H1 (cell line): Measurements from ENCODE around the gene PRSS8. TPM values are rescaled to one million over a fixed set of nuclear protein-coding genes. Genes with fewer than 3 reads are reported as not detected.

ENCODE experiments used
- CTCF ChIA-PET: fragments of 300-600 bp; sonication (Branson Sonifier 250); formaldehyde crosslinking; loops from one replicate; lab custom pipeline; 2021; ENCODE audit not compliant: partially characterized antibody; lab: Charles Lee
- POLR2A ChIA-PET: fragments of 300-600 bp; sonication (Branson Sonifier 250); formaldehyde crosslinking; loops from one replicate; lab custom pipeline; 2021; ENCODE audit warnings: inconsistent platforms; ENCODE audit not compliant: partially characterized antibody; lab: Charles Lee
- DNase-seq, 2 experiments: peaks; one replicate each; pipeline versions ENCODE4 v3.0.0 to v3.0.0-alpha.2; 2010 to 2022; ENCODE audit warnings: low spot score in 2 of 2, low read depth in 1 of 2, mixed read lengths in 1 of 2
- FAIRE-seq: peaks from 2 replicates; lab custom pipeline; 2011; peaks lifted over from hg19 to GRCh38; lab: Jason Lieb, UNC
- H2AFZ ChIP-seq: 2 replicates; pipeline ENCODE4 v1.8.1; 2012; ENCODE audit warnings: low read length, inconsistent platforms
- H2AK5ac ChIP-seq: 2 replicates; pipeline ENCODE4 v1.6.1; 2013; ENCODE audit warnings: low read depth, low read length
- H2BK120ac ChIP-seq: replicated peaks from 2 replicates; pipeline ENCODE3; 2013; ENCODE audit warnings: low read depth, low read length, inconsistent platforms
- H2BK12ac ChIP-seq: 2 replicates; pipeline ENCODE4 v1.6.1; 2013; ENCODE audit warnings: low read depth, low read length
- H2BK15ac ChIP-seq: 2 replicates; pipeline ENCODE4 v1.6.1; 2013; ENCODE audit warnings: low read length
- H2BK20ac ChIP-seq: 2 replicates; pipeline ENCODE4 v1.6.1; 2013; ENCODE audit warnings: low read length
- H2BK5ac ChIP-seq: 2 replicates; pipeline ENCODE4 v1.6.1; 2013; ENCODE audit warnings: low read depth, low read length
- H3K14ac ChIP-seq: 2 replicates; pipeline ENCODE4 v1.6.1; 2013; ENCODE audit warnings: inconsistent platforms; ENCODE audit not compliant: insufficient read length
- H3K18ac ChIP-seq: 2 replicates; pipeline ENCODE4 v1.6.1; 2013; ENCODE audit warnings: low read length; ENCODE audit errors: extremely low read depth
- H3K23ac ChIP-seq: 2 replicates; pipeline ENCODE4 v1.6.1; 2013; ENCODE audit warnings: inconsistent platforms; ENCODE audit not compliant: insufficient read length
- H3K23me2 ChIP-seq: 2 replicates; pipeline ENCODE4 v1.6.1; 2013; ENCODE audit warnings: low read depth, low read length
- H3K27ac ChIP-seq: 2 replicates; pipeline ENCODE4 v1.6.1; 2011; ENCODE audit warnings: low read depth, low read length, inconsistent platforms
- H3K27me3 ChIP-seq, 4 experiments: replicated peaks in 1 of 4; 1 replicate in 1 of 4; 2 replicates in 3 of 4; pipeline versions ENCODE4 v1.6.1 to v1.8.1; 2011 to 2013; ENCODE audit warnings: low read length in 3 of 4, mild to moderate bottlenecking in 3 of 4, inconsistent platforms in 2 of 4, mixed read lengths in 2 of 4, moderate library complexity in 1 of 4; ENCODE audit not compliant: control insufficient read depth in 3 of 4, insufficient read depth in 3 of 4; ENCODE audit errors: extremely low read depth in 1 of 4
- H3K36me3 ChIP-seq, 4 experiments: 2 replicates each; pipeline versions ENCODE4 v1.6.1 to v1.8.1; 2011 to 2013; ENCODE audit warnings: mild to moderate bottlenecking in 4 of 4, low read length in 3 of 4, moderate library complexity in 2 of 4, control low read depth in 1 of 4, inconsistent platforms in 1 of 4; ENCODE audit not compliant: insufficient read depth in 4 of 4, control insufficient read depth in 2 of 4
- H3K4ac ChIP-seq: replicated peaks from 2 replicates; pipeline ENCODE3; 2013; ENCODE audit warnings: low read length, low read depth, mixed read lengths, inconsistent platforms; ENCODE audit not compliant: insufficient read length
- H3K4me1 ChIP-seq, 4 experiments: replicated peaks in 1 of 4; 1 replicate in 1 of 4; 2 replicates in 3 of 4; pipeline versions ENCODE4 v1.6.1 to v1.8.1; 2011 to 2013; ENCODE audit warnings: low read length in 3 of 4, inconsistent platforms in 2 of 4, mixed read lengths in 1 of 4; ENCODE audit not compliant: insufficient read depth in 4 of 4, control insufficient read depth in 3 of 4
- H3K4me2 ChIP-seq, 2 experiments: 2 replicates each; pipeline versions ENCODE4 v1.6.1 to v1.8.1; 2011 to 2013; ENCODE audit warnings: low read depth in 2 of 2, low read length in 2 of 2, control low read depth in 1 of 2, inconsistent platforms in 1 of 2, mild to moderate bottlenecking in 1 of 2; ENCODE audit not compliant: insufficient read depth in 1 of 2
- H3K4me3 ChIP-seq, 4 experiments: fragments of 200-600, 300-600 bp in 1 of 4; sonication (generic), shearing (Covaris generic), sonication (Bioruptor Twin) in 1 of 4; 2 replicates each; pipeline versions ENCODE4 v1.5.1 to v1.8.1; 2011 to 2016; ENCODE audit warnings: low read length in 4 of 4, low read depth in 3 of 4, control low read depth in 2 of 4, inconsistent platforms in 2 of 4, mild to moderate bottlenecking in 2 of 4, mixed read lengths in 1 of 4, moderate library complexity in 1 of 4; ENCODE audit not compliant: insufficient read depth in 2 of 4; ENCODE audit errors: extremely low read depth in 1 of 4
- H3K56ac ChIP-seq: replicated peaks from 2 replicates; pipeline ENCODE3; 2013; ENCODE audit warnings: low read depth, mild to moderate bottlenecking, mixed read lengths, low read length, inconsistent platforms; ENCODE audit not compliant: insufficient read length
- H3K79me1 ChIP-seq: 2 replicates; pipeline ENCODE4 v1.6.1; 2013; ENCODE audit warnings: low read depth, low read length, control low read depth
- H3K79me2 ChIP-seq, 2 experiments: 2 replicates each; pipeline versions ENCODE4 v1.6.1 to v1.8.1; 2012 to 2013; ENCODE audit warnings: low read length in 2 of 2, mild to moderate bottlenecking in 2 of 2, inconsistent platforms in 1 of 2; ENCODE audit not compliant: insufficient read depth in 2 of 2, control insufficient read depth in 1 of 2
- H3K9ac ChIP-seq, 4 experiments: replicated peaks in 1 of 4; 1 replicate in 1 of 4; 2 replicates in 3 of 4; pipeline versions ENCODE4 v1.6.1 to v1.8.1; 2011 to 2013; ENCODE audit warnings: low read depth in 3 of 4, low read length in 3 of 4, control low read depth in 2 of 4, mild to moderate bottlenecking in 2 of 4, moderate library complexity in 2 of 4, inconsistent platforms in 1 of 4; ENCODE audit errors: extremely low read depth in 1 of 4
- H3K9me3 ChIP-seq, 2 experiments: 2 replicates each; pipeline versions ENCODE4 v1.6.1 to v1.8.1; 2012 to 2013; ENCODE audit warnings: mild to moderate bottlenecking in 2 of 2, moderate library complexity in 2 of 2, control low read depth in 1 of 2, inconsistent platforms in 1 of 2, low read depth in 1 of 2, low read length in 1 of 2, mixed read lengths in 1 of 2; ENCODE audit not compliant: insufficient read depth in 2 of 2
- H4K20me1 ChIP-seq, 2 experiments: replicated peaks in 1 of 2; 2 replicates each; pipeline versions ENCODE3 to v1.8.1; 2011 to 2013; ENCODE audit warnings: inconsistent platforms in 2 of 2, low read length in 2 of 2, mild to moderate bottlenecking in 1 of 2; ENCODE audit not compliant: insufficient read depth in 2 of 2, control insufficient read depth in 1 of 2
- H4K5ac ChIP-seq: 2 replicates; pipeline ENCODE4 v1.6.1; 2013; ENCODE audit warnings: low read length, low read depth, mixed read lengths, inconsistent platforms; ENCODE audit not compliant: insufficient read length
- H4K8ac ChIP-seq: 2 replicates; pipeline ENCODE4 v1.8.0; 2013; ENCODE audit warnings: mild to moderate bottlenecking, moderate library complexity, low read length, inconsistent platforms; ENCODE audit not compliant: insufficient read depth; ENCODE audit errors: extremely low read depth
- H4K91ac ChIP-seq: replicated peaks from 2 replicates; pipeline ENCODE3; 2013; ENCODE audit warnings: low read length, mixed read lengths, inconsistent platforms; ENCODE audit not compliant: insufficient read length
- NRF1 ChIP-seq: IDR thresholded peaks from 2 replicates; pipeline ENCODE4 v1.6.1; 2011; ENCODE audit warnings: mild to moderate bottlenecking, low read depth, low read length, improper control_type of control experiment
- TAF7 ChIP-seq: optimal IDR thresholded peaks from 2 replicates; pipeline ENCODE3; 2011; ENCODE audit warnings: low read depth, mild to moderate bottlenecking, inconsistent platforms, low read length, moderate library complexity, borderline replicate concordance
- WGBS, 2 experiments: shearing (Covaris generic) in 1 of 2; methylation state at CpG; one replicate each; pipeline versions ENCODE4 v1.1.6 to v1.1.7; 2013 to 2015; ENCODE audit warnings: low lambda C conversion rate in 2 of 2, mixed read lengths in 2 of 2, inconsistent platforms in 1 of 2, low coverage in 1 of 2, missing lambda C conversion rate in 1 of 2; ENCODE audit not compliant: insufficient replicate concordance in 2 of 2, insufficient coverage in 1 of 2, insufficient read length in 1 of 2; ENCODE audit errors: extremely low coverage in 1 of 2, missing lambda C conversion rate in 1 of 2; 5-methylcytosine and 5-hydroxymethylcytosine counted together
- polyA plus RNA-seq, 7 experiments: library from polyadenylated mRNA; depleted of rRNA in 3 of 7; stranded (reverse) in 5 of 7; unstranded in 2 of 7; fragments of >200 nt in 5 of 7; fragments of 200-250 nt in 2 of 7; gene quantifications; 1 replicate in 5 of 7; 2 replicates in 1 of 7; 4 replicates in 1 of 7; pipeline versions ENCODE4 v1.2.1 to v1.2.3, GENCODE V29; 2011 to 2013; ENCODE audit warnings: missing spikeins in 2 of 7, mixed read lengths in 2 of 7
- total RNA-seq: library from RNA; stranded (reverse); fragmentation: NEBNext Ultra II Directional; extraction: Animal tissue kit (Norgen Biotek cat#: 25700); gene quantifications from 2 replicates; pipeline ENCODE4 v1.2.1, GENCODE V29; 2021
- TF ChIP-seq, protein P1 (sequence below), 3 experiments: IDR thresholded peaks; 1 replicate in 2 of 3; 2 replicates in 1 of 3; pipeline versions ENCODE4 v1.5.1 to v1.6.1; 2011; ENCODE audit warnings: low read length in 3 of 3, mild to moderate bottlenecking in 3 of 3, inconsistent platforms in 2 of 3, low read depth in 1 of 3, moderate library complexity in 1 of 3; ENCODE audit not compliant: insufficient read depth in 1 of 3; ENCODE audit errors: control extremely low read depth in 1 of 3

PRSS8 gene
- total and polyA plus RNA-seq, 2 of the 8 experiments (the other 6 are each of a cell fraction or from before 2014, with no cell fraction given), result 87.7 to 273 TPM

DNA sequence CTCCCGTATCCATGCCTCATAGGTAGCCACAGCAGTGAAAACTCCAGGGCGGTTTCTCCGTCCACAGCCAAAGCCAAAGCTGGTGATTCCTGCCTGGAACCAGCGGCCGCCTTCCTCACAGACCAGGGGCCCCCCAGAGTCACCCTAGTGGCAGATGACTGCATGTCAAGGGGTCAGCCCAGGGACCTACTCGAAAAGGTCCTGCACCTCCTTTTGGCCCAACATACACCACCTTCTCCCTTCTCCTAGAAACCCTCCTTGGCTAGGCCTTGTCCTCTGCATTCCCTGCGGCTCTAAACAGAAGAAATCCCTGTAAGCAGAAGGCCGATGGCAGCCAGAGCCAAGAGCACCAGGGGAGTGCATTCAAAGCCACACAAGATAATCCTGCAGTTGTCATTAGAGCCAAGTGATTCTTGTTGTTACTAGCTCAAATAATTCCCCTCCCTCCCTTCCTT is 8.2 kb upstream of the PRSS8 start:
- H3K14ac ChIP-seq, result no peak overlapping the region
- no peaks in the 10 kb centered on the region for H4K20me1 ChIP-seq
- no peak overlapping the region for H3K27ac ChIP-seq
- H3K4me2 ChIP-seq, result no peak overlapping the region
- no peak overlapping the region for H4K8ac ChIP-seq
- peaks cover 0 to 21% (median 19%) of the 10 kb centered on the region in 4 experiments; a peak in 6 of 7 replicates for H3K4me1 ChIP-seq
- H3K79me2 ChIP-seq, result no peaks in the 10 kb centered on the region
- FAIRE-seq (no peak), DNase-seq (peak in 1 of 2 experiments; percentile 52)
- no peak overlapping the region for H3K56ac ChIP-seq
- H3K23me2 ChIP-seq, result peaks cover 11% of the 10 kb centered on the region; the same call in 1 of the 2 replicates
- H2AK5ac ChIP-seq, result no peak overlapping the region
- H3K18ac ChIP-seq, result no peak overlapping the region
- no peak overlapping the region for H3K9ac ChIP-seq
- H4K91ac ChIP-seq, result no peak overlapping the region
- H3K27me3 ChIP-seq, result peaks cover 1 to 23% (median 15%) of the 10 kb centered on the region in 4 experiments
- H2BK120ac ChIP-seq, result no peak overlapping the region
- no peaks in the 10 kb centered on the region for H3K36me3 ChIP-seq
- no peak overlapping the region for H3K23ac ChIP-seq
- no peak overlapping the region for H4K5ac ChIP-seq
- H2BK12ac ChIP-seq, result no peak overlapping the region; the same call in 1 of the 2 replicates
- H3K4me3 ChIP-seq, result no peak overlapping the region
- no peak overlapping the region for H2BK5ac ChIP-seq
- POLR2A ChIA-PET, result interaction anchor here (0.6 to 34.9 kb wide), 8 partner anchors 23 to 196 kb away, joined by 3 to 713 read pairs (median 5); partner anchors contain the start of genes BCKDK, FUS, KAT8 and PRSS8
- no peaks in the 10 kb centered on the region for H3K9me3 ChIP-seq
- 0 out of 2 replicates have a peak overlapping the region, but pooled peaks have one; percentile 88 for H2BK15ac ChIP-seq
- no peak overlapping the region for H3K4ac ChIP-seq
- no peak overlapping the region for H2AFZ ChIP-seq
- H2BK20ac ChIP-seq, result no peak overlapping the region
- WGBS, 2 experiments, result 93% methylated on average over 8 of the region's 8 CpGs; no CpG with 5 or more reads in 1 of the 2 experiments
- TF ChIP-seq TAF7, result no peak
- TF ChIP-seq NRF1, result no peak
- TF ChIP-seq, protein P1, sequence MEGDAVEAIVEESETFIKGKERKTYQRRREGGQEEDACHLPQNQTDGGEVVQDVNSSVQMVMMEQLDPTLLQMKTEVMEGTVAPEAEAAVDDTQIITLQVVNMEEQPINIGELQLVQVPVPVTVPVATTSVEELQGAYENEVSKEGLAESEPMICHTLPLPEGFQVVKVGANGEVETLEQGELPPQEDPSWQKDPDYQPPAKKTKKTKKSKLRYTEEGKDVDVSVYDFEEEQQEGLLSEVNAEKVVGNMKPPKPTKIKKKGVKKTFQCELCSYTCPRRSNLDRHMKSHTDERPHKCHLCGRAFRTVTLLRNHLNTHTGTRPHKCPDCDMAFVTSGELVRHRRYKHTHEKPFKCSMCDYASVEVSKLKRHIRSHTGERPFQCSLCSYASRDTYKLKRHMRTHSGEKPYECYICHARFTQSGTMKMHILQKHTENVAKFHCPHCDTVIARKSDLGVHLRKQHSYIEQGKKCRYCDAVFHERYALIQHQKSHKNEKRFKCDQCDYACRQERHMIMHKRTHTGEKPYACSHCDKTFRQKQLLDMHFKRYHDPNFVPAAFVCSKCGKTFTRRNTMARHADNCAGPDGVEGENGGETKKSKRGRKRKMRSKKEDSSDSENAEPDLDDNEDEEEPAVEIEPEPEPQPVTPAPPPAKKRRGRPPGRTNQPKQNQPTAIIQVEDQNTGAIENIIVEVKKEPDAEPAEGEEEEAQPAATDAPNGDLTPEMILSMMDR (IDR thresholded peaks at IDR 0.05; ENCODE audit: control extremely low read depth in 1 of 3, insufficient read depth in 1 of 3, low read depth in 1 of 3, low read length in 3 of 3), result peak in 2 of 3 experiments; percentile 1 to 35; a peak in 2 of 4 replicates
- CTCF ChIA-PET, result interaction anchor here (0.8 to 8.1 kb wide), 14 partner anchors 9 to 554 kb away, joined by 3 to 56 read pairs (median 4); partner anchors contain the start of genes HSD3B7, PRSS53, PRSS8 and PYDC1
- H3K79me1 ChIP-seq, result no peaks in the 10 kb centered on the region
